ENCODE results near the gene ITGAE. TPM values are rescaled to one million over a fixed set of nuclear protein-coding genes. Genes with fewer than 3 reads are reported as not detected.

Gene ITGAE
- total and polyA plus RNA-seq, 10 of the 15 experiments (the other 5 are each of a cell fraction or from before 2014, with no cell fraction given), result 13.1 to 161 (median 34.8) TPM

- in situ Hi-C loops (cut with MboI), result no loop called here
- Histone ChIP-seq H3K79me2 (ENCODE audit: control insufficient read depth, insufficient read depth, low read length) (no peaks in the 10 kb centered on the region), H3K9ac (ENCODE audit: control insufficient read depth, insufficient read depth, low read length) (no peak overlapping the region), H3K4me1 (ENCODE audit: control insufficient read depth, insufficient read depth, low read length) (peaks cover 11% of the 10 kb centered on the region), H3K36me3 (ENCODE audit: control insufficient read depth in 2 of 2, insufficient read depth in 2 of 2, low read length in 1 of 2) (no peaks in the 10 kb centered on the region), H3K9me3 (replicated peaks; ENCODE audit: control insufficient read depth, insufficient read depth, low read length) (no peaks in the 10 kb centered on the region; the same call in 2 of the 3 replicates), H3K27ac (ENCODE audit: control insufficient read depth, insufficient read depth) (no peak overlapping the region), H3K4me3 (no peak overlapping the region), H3K27me3 (replicated peaks in 1 of 2; ENCODE audit: control insufficient read depth in 2 of 2, insufficient read depth in 2 of 2, low read length in 1 of 2) (no peaks in the 10 kb centered on the region), H3K4me2 (ENCODE audit: control insufficient read depth, insufficient read depth) (no peak overlapping the region), H2AFZ (ENCODE audit: control insufficient read depth, low read depth, low read length) (peak overlapping the region; percentile 61), H4K20me1 (ENCODE audit: control insufficient read depth, insufficient read depth) (no peaks in the 10 kb centered on the region)
- ChIA-PET CTCF (interaction anchor here (0.7 to 1.6 kb wide), 2 partner anchors 32 to 64 kb away, joined by 3 to 6 read pairs; no protein-coding TSS in a partner anchor), SMC1A (ENCODE audit: uncharacterized antibody, unreplicated experiment) (no interaction called here), RAD21 (ENCODE audit: unreplicated experiment) (no interaction called here), POLR2A (no interaction called here)
- intact Hi-C loops (cut with micrococcal nuclease; ENCODE audit: unreplicated experiment), result no loop called here
- no TSS peak for BruUV-seq (replicated peaks)
- ATAC-seq (peak; percentile 64), DNase-seq (ENCODE audit: low read depth, low spot score) (no peak), FAIRE-seq (no peak)
- WGBS (ENCODE audit: insufficient coverage, insufficient replicate concordance, low lambda C conversion rate, missing lambda C conversion rate), result 32% methylated on average over 7 of the region's 8 CpGs
- TF ChIP-seq ETV6 (conservative IDR thresholded peaks at IDR 0.05 in 1 of 2, IDR thresholded peaks at IDR 0.05 in 1 of 2; ENCODE audit: borderline replicate concordance in 1 of 2, low read depth in 1 of 2) (peak in 1 of 2 experiments; percentile 15; a peak in 1 of 4 replicates), IRF4 (IDR thresholded peaks at IDR 0.05; ENCODE audit: low read depth, low read length) (no peak), EED (IDR thresholded peaks at IDR 0.05; ENCODE audit: low read depth) (0 out of 2 replicates have a peak, but pooled peaks have one; percentile 31), TCF12 (IDR thresholded peaks at IDR 0.05; ENCODE audit: low read depth, low read length) (peak; percentile 60; the same call in 1 of the 2 replicates), RUNX3 (IDR thresholded peaks at IDR 0.05; ENCODE audit: low read length) (peak; percentile 35; the same call in 1 of the 2 replicates), EGR1 (IDR thresholded peaks at IDR 0.05; ENCODE audit: borderline replicate concordance in 1 of 2, low read depth in 2 of 2, low read length in 2 of 2) (no peak), POLR2A (IDR thresholded peaks at IDR 0.05; ENCODE audit: low read depth, low read length) (peak; percentile 58), ELK1 (IDR thresholded peaks at IDR 0.05; ENCODE audit: low read depth, low read length) (no peak), CBX3 (IDR thresholded peaks at IDR 0.05; ENCODE audit: borderline replicate concordance, low read depth) (no peak), FOXM1 (IDR thresholded peaks at IDR 0.05; ENCODE audit: low read depth, low read length) (no peak), BACH1 (IDR thresholded peaks at IDR 0.05; ENCODE audit: borderline replicate concordance) (no peak), EZH2 (IDR thresholded peaks at IDR 0.05; ENCODE audit: borderline replicate concordance, control insufficient read depth, low read depth, low read length) (no peak)
Measured at GRCh38 chr17:3770466-3770865, 30.5 kb downstream of the ITGAE start.

Data from GM12878 (cell line).